ENCODE data around the gene FIGNL2. TPM values are rescaled to one million over a fixed set of nuclear protein-coding genes. Genes with fewer than 3 reads are reported as not detected.
A peak's percentile ranks its signal among the peaks of the same experiment; 100 is the strongest.

Gene FIGNL2
- total and polyA plus RNA-seq, 2 donors (not counting 1 experiment from before 2014, with no cell fraction given): 0.07 to 0.17 TPM

- peaks cover 2% of the 10 kb centered on the region for H3K9me3 ChIP-seq (ENCODE audit: control insufficient read depth, insufficient read depth, low read depth, low read length)
- no peaks in the 10 kb centered on the region for H3K79me2 ChIP-seq (ENCODE audit: control insufficient read depth, insufficient read depth, low read length)
- no peak overlapping the region for H3K27ac ChIP-seq (ENCODE audit: insufficient read depth, low read length)
- H4K20me1 ChIP-seq (ENCODE audit: control insufficient read depth, extremely low read depth, insufficient read depth, low read length): no peaks in the 10 kb centered on the region
- H3K36me3 ChIP-seq (ENCODE audit: control insufficient read depth, insufficient read depth, low read length): peaks cover 13% of the 10 kb centered on the region
- no peak for TF ChIP-seq CTCF (conservative IDR thresholded peaks at IDR 0.05 in 1 of 2, IDR thresholded peaks at IDR 0.05 in 1 of 2; ENCODE audit: low read depth in 1 of 2, low read length in 2 of 2)
- no peak for TF ChIP-seq EZH2 (IDR thresholded peaks at IDR 0.05; ENCODE audit: low read length, missing control alignments)
- peaks cover 9% of the 10 kb centered on the region for H3K4me1 ChIP-seq (ENCODE audit: control insufficient read depth, extremely low read depth, insufficient read depth, low read length)
- no peak overlapping the region for H2AFZ ChIP-seq (ENCODE audit: low read length)
- H3K4me2 ChIP-seq (ENCODE audit: extremely low read depth, insufficient read depth, low read length): no peak overlapping the region
- H3K27me3 ChIP-seq (ENCODE audit: control insufficient read depth, insufficient read depth, low read length): no peaks in the 10 kb centered on the region
- no peak overlapping the region for H3K4me3 ChIP-seq (replicated peaks in 1 of 4; ENCODE audit: control extremely low read depth in 1 of 4, insufficient read depth in 1 of 4, low read depth in 3 of 4, low read length in 4 of 4)
- H3K9ac ChIP-seq (ENCODE audit: insufficient read depth, low read length): no peak overlapping the region
- DNase-seq (ENCODE audit: low read depth in 2 of 2): peak; percentile 73 to 81
These were observed 75.2 kb downstream of the FIGNL2 start for GRCh38 chr12:51773145-51773869.

DNA sequence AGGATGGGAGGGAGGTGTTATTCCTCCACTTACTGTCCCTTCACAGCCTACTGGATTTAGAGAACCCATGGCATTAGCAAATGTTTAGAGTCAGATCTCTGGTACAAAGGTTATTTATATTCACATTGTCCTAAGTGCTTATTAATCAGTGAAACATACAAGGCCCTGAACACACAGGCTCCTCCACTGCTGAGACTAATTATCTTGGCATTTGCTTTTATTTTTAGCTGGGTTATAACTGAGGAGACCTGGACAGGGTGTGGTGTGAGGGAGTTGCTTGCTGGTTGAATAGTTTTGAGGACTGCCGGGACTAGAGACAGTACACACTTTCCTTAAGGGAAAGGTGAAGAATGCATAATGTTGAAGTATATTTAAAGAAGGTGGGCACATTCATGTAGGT lies 77.5 kb downstream of the FIGNL2 start:
- no peak overlapping the region for H3K4me3 ChIP-seq (replicated peaks in 1 of 4; ENCODE audit: control extremely low read depth in 1 of 4, insufficient read depth in 1 of 4, low read depth in 3 of 4, low read length in 4 of 4)
- no peak overlapping the region for H3K27ac ChIP-seq (ENCODE audit: insufficient read depth, low read length)
- peaks cover 9% of the 10 kb centered on the region for H3K4me1 ChIP-seq (ENCODE audit: control insufficient read depth, extremely low read depth, insufficient read depth, low read length)
- peaks cover 2% of the 10 kb centered on the region for H3K9me3 ChIP-seq (ENCODE audit: control insufficient read depth, insufficient read depth, low read depth, low read length)
- H4K20me1 ChIP-seq (ENCODE audit: control insufficient read depth, extremely low read depth, insufficient read depth, low read length): no peaks in the 10 kb centered on the region
- H3K4me2 ChIP-seq (ENCODE audit: extremely low read depth, insufficient read depth, low read length): no peak overlapping the region
- no peak for TF ChIP-seq CTCF (conservative IDR thresholded peaks at IDR 0.05 in 1 of 2, IDR thresholded peaks at IDR 0.05 in 1 of 2; ENCODE audit: low read depth in 1 of 2, low read length in 2 of 2)
- no peak for TF ChIP-seq EZH2 (IDR thresholded peaks at IDR 0.05; ENCODE audit: low read length, missing control alignments)
- DNase-seq (ENCODE audit: low read depth in 2 of 2): peak in 1 of 2 donors; percentile 24
- no peak overlapping the region for H2AFZ ChIP-seq (ENCODE audit: low read length)
- H3K9ac ChIP-seq (ENCODE audit: insufficient read depth, low read length): no peak overlapping the region
- H3K36me3 ChIP-seq (ENCODE audit: control insufficient read depth, insufficient read depth, low read length): peaks cover 13% of the 10 kb centered on the region
- H3K79me2 ChIP-seq (ENCODE audit: control insufficient read depth, insufficient read depth, low read length): no peaks in the 10 kb centered on the region
- no peaks in the 10 kb centered on the region for H3K27me3 ChIP-seq (ENCODE audit: control insufficient read depth, insufficient read depth, low read length)

Other genes with a start within 250 kb of the FIGNL2 start
- under 0.01 TPM in 1 of 2 replicates, not detected in the other for gene ANKRD33, start 39.4 kb upstream of the FIGNL2 start, total RNA-seq
- 0.17 TPM in 1 of 2 replicates, not detected in the other for gene ANKRD33, start 39.4 kb upstream of the FIGNL2 start, polyA plus RNA-seq
- gene ACVRL1, start 58.8 kb upstream of the FIGNL2 start, total RNA-seq: 20.8 and 36.2 TPM in 2 replicates
- gene ACVRL1, start 58.8 kb upstream of the FIGNL2 start, polyA plus RNA-seq: 8.9 and 15.0 TPM in 2 replicates
- gene ACVR1B, start 103.0 kb upstream of the FIGNL2 start, total RNA-seq: 11.3 and 12.4 TPM in 2 replicates
- gene ACVR1B, start 103.0 kb upstream of the FIGNL2 start, polyA plus RNA-seq: 13.0 and 13.6 TPM in 2 replicates
- gene TAMALIN, start 158.2 kb upstream of the FIGNL2 start, total RNA-seq: 11.3 and 12.1 TPM in 2 replicates
- 4.9 and 5.3 TPM in 2 replicates for gene TAMALIN, start 158.2 kb upstream of the FIGNL2 start, polyA plus RNA-seq
- gene NR4A1, start 202.7 kb upstream of the FIGNL2 start, total RNA-seq: 2.1 and 3.8 TPM in 2 replicates
- gene NR4A1, start 202.7 kb upstream of the FIGNL2 start, polyA plus RNA-seq: 4.1 and 15.9 TPM in 2 replicates
- gene ATG101, start 221.3 kb upstream of the FIGNL2 start, total RNA-seq: 90.3 and 103 TPM in 2 replicates
- gene ATG101, start 221.3 kb upstream of the FIGNL2 start, polyA plus RNA-seq: 82.2 and 82.9 TPM in 2 replicates
- 2.0 and 2.1 TPM in 2 replicates for gene SMIM41, start 231.0 kb upstream of the FIGNL2 start, total RNA-seq
- 1.9 and 4.8 TPM in 2 replicates for gene SMIM41, start 231.0 kb upstream of the FIGNL2 start, polyA plus RNA-seq